Measurements from ENCODE around the gene PDE4C.
"Not testable (repeated sequence)": the region's sequence is repeated elsewhere in the genome, so short reads cannot be mapped to it uniquely, and the experiment has no call there.

Gene PDE4C

DNA sequence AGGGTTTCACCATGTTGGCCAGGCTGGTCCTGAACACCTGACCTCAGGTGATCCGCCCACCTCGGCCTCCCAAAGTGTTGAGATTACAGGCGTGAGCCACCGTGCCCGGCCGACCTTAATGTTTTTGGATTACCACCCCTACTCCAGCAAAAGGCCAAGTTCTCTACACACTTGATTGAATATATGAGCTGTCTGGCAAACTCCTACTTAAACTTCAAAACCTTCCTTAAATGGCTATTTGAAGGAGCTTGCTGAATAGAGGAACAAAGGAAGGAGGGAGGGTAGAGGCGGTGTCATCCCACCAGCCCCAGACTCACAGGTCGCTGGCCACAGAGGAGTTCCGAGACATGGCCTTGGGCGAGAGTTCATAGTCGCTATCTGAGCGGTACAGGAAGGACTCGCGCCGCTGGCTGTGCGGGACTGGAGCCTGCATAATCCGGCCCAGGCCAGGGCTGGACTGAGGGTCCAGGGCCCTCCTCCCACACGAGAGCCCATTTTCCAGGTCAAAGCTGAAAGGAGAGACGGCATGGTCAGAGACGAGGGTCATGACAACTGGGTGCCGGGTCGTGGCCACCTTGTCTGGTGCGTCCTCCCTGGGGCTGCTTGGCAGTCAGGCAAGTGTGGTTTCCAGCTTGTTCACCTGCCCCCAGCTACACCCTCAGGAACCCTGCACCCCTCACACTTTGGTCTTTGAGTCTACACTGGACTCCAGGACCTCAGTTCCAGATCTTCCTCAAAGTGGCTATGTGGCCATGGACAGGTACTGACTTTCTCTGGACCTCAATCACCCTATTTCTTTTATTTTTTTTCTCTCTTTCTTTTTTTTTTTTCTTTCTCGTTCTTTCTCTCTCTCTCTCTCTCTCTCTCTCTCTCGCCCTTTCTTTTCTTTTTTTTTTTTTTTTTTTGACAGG lies 4.2 kb downstream of the PDE4C start:
- no peak for DNase-seq

DNA sequence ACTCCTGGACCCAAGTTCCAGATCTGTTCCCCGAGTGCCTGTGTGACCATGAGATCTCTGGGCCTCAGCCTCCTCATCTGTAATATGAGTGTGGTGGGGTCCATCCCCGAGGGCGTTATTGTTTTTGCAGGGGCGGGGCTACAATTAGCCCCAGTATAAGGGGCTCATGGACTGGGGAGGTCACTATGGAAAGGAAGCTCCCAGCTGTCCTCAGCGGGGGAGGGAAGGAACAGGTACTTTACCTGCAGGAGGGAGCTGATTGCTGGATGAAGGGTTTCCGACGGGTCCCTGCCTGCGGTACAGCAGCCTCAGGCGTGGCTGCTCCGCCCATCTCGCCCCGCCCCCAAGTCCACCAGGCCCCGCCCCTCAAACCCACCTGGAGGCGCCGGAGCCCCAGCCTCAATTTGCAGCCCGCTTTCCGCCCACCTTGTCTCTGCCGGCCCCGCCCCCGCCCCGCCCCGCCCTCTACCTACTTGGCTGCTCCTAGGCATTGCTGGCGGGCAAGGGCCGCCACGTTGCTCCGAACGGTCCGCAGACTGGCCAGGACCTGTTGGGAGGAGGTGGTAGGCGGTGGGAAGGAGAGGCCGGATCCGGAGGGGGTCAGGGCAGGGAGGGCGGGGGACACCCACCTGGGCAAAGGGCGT lies 5.5 kb downstream of the PDE4C start:
- no peak for DNase-seq

- no peak for DNase-seq
Measured at GRCh38 chr19:18219911-18220631, 6.2 kb downstream of the PDE4C start.

- DNase-seq = no peak
Measured at GRCh38 chr19:18218600-18218999, 7.6 kb downstream of the PDE4C start.

- DNase-seq = no peak
Measured at GRCh38 chr19:18218159-18218558, 8.1 kb downstream of the PDE4C start.

- no peak for DNase-seq
Measured at GRCh38 chr19:18216789-18217188, 9.4 kb downstream of the PDE4C start.

- DNase-seq = no peak
Measured at GRCh38 chr19:18214779-18215433, 11.3 kb downstream of the PDE4C start.

GRCh38 chr19:18211683-18212082 lies 14.6 kb downstream of the PDE4C start:
- no peak for DNase-seq

DNA sequence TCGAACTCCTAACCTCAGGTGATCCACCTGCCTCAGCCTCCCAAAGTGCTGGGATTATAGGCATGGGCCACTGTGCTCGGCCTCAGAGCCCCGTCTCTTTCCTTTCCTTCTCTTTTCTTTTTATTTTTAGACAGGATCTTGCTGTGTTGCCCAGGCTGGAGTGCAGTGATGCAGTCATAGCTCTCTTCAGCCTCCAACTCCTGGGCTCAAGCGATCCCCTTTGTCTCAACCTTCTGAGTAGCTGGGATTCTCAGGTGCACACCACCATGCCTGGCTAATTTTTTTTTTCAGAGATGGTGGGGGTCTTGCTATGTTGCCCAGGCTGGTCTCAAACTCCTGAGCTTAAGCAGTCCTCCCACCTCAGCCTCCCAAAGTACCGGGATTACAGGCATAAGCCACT lies 16.3 kb downstream of the PDE4C start:
- DNase-seq = not testable (repeated sequence)

- DNase-seq = peak; percentile 85
Measured at GRCh38 chr19:18208098-18208951, 17.9 kb downstream of the PDE4C start.

- no peak for DNase-seq
Measured at GRCh38 chr19:18206018-18206417, 20.2 kb downstream of the PDE4C start.

GRCh38 chr19:18205200-18205892 lies 20.9 kb downstream of the PDE4C start:
- DNase-seq = peak; percentile 79

- peak; percentile 76 for DNase-seq
Measured at GRCh38 chr19:18204394-18205199, 21.6 kb downstream of the PDE4C start.

GRCh38 chr19:18203863-18204393 lies 22.3 kb downstream of the PDE4C start, which contains the start of gene RAB3A:
Gene RAB3A, minus strand, starts transcription at chr19:18204042. Its CDS starts 1,302 bp downstream, at chr19:18202740.
- peak; percentile 99 for DNase-seq

GRCh38 chr19:18203408-18203862 lies 22.8 kb downstream of the PDE4C start:
- no peak for DNase-seq

- peak; percentile 69 for DNase-seq
Measured at GRCh38 chr19:18202778-18203407, 23.3 kb downstream of the PDE4C start.

DNA sequence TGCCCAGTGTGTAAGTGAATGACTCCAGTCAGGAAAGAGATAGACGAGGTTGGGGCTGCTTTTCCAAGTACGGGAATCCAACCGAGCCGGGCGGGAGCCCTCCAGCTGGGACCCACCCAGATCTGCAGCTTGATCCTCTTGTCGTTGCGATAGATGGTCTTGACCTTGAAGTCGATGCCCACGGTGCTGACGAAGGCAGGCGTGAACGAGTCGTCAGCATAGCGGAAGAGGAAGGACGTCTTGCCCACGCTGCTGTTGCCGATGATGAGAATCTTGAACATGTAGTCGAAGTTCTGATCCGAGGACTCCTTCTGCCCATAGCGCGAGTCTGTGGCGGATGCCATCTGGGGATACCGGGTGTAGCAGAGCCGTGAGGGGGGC lies 23.9 kb downstream of the PDE4C start:
- DNase-seq = no peak

DNA sequence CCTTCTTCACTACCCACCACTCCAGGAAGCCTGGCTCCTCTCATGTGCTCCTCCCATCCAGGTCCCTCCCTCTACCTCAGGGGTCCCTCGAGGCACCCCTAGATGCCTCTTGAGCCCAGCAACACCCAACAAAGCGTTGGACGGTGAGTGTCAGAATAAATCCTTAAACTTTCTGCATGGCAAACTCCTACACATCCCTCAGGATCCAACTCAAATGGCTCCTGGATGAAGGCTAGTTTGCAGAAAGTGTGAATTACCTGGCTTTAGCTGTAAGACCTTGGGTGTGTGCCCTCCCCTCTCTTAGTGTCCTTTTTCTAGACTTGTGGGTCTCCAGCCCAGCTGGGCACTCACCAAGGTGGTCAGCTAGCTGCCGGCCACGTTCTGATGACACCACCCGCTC lies 27.9 kb downstream of the PDE4C start:
- no peak for DNase-seq

- DNase-seq = no peak
Measured at GRCh38 chr19:18197941-18198340, 28.3 kb downstream of the PDE4C start.

DNA sequence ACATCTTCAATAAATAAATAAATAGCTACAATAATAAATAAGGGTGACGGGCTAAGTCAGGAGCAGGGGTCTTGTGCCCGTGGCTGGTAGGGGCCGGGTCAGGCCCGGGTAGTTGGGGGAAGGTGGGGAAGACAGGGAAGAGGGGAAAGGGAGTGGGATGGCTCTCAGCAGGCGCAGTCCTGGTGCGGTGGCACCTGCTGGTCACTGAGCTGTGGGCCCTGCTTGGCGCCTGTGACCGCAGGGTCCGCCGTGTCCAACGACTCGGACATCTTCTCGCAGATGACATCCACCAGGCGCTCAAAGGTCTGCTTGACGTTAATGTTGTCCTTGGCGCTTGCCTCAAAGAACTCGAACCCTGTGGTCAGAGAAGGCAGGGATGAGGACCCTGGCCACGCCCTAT lies 28.9 kb downstream of the PDE4C start:
- no peak for DNase-seq
